ENCODE data around the gene VAC14. TPM values are rescaled to one million over a fixed set of nuclear protein-coding genes. Genes with fewer than 3 reads are reported as not detected.

Gene VAC14
- total and polyA plus RNA-seq, 4 experiments from 2014 or later = 30.0 to 41.8 (median 39.2) TPM

GRCh38 chr16:70760221-70760620 lies 40.7 kb downstream of the VAC14 start:
- ChIA-PET POLR2A (ENCODE audit: partially characterized antibody) (no interaction called here), CTCF (ENCODE audit: partially characterized antibody) (no interaction called here)
- Mint-ChIP-seq H3K27ac (no peak overlapping the region), H3K27me3 (no peaks in the 10 kb centered on the region), H3K4me3 (no peak overlapping the region), H3K9me3 (no peaks in the 10 kb centered on the region), H3K36me3 (peaks cover 39 to 71% of the 10 kb centered on the region in 2 donors), H3K4me1 (no peaks in the 10 kb centered on the region)
- no peaks in the 10 kb centered on the region for H3K4me1 ChIP-seq (ENCODE audit: insufficient read depth, low read length)
- no peaks in the 10 kb centered on the region for H3K9me3 ChIP-seq (ENCODE audit: control insufficient read depth in 1 of 2, low read length in 2 of 2)
- H3K36me3 ChIP-seq (ENCODE audit: insufficient read depth, low read length) = peaks cover 26% of the 10 kb centered on the region
- H3K27me3 ChIP-seq (ENCODE audit: insufficient read depth, low read length) = no peaks in the 10 kb centered on the region
- DNase-seq = no peak
- H3K27ac ChIP-seq (ENCODE audit: low read depth, low read length) = no peak overlapping the region
- H3K4me3 ChIP-seq (ENCODE audit: low read length in 2 of 2) = no peak overlapping the region
- intact Hi-C loops (cut with micrococcal nuclease) = no loop called here

- Mint-ChIP-seq H3K36me3 (peaks cover 41 to 72% of the 10 kb centered on the region in 2 donors), H3K27ac (peak overlapping the region in 2 of 7 donors; percentile 11 to 31), H3K4me1 (no peaks in the 10 kb centered on the region), H3K4me3 (no peak overlapping the region), H3K9me3 (no peaks in the 10 kb centered on the region), H3K27me3 (no peaks in the 10 kb centered on the region)
- POLR2A ChIA-PET (ENCODE audit: partially characterized antibody) = no interaction called here
- H3K36me3 ChIP-seq (ENCODE audit: insufficient read depth, low read length) = peaks cover 26% of the 10 kb centered on the region
- intact Hi-C loops (cut with micrococcal nuclease) = no loop called here
- H3K4me3 ChIP-seq (ENCODE audit: low read length in 2 of 2) = no peak overlapping the region
- no peaks in the 10 kb centered on the region for H3K27me3 ChIP-seq (ENCODE audit: insufficient read depth, low read length)
- no peaks in the 10 kb centered on the region for H3K9me3 ChIP-seq (ENCODE audit: control insufficient read depth in 1 of 2, low read length in 2 of 2)
- H3K27ac ChIP-seq (ENCODE audit: low read depth, low read length) = no peak overlapping the region
- no peak for DNase-seq
- no peaks in the 10 kb centered on the region for H3K4me1 ChIP-seq (ENCODE audit: insufficient read depth, low read length)
- CTCF ChIA-PET (ENCODE audit: partially characterized antibody) = interaction anchor here (1.5 kb wide), 1 partner anchor 12 kb away, joined by 7 read pairs; no protein-coding TSS in a partner anchor
Measured at GRCh38 chr16:70759666-70760065, 41.3 kb downstream of the VAC14 start.

GRCh38 chr16:70758786-70759185 lies 42.2 kb downstream of the VAC14 start:
- no peaks in the 10 kb centered on the region for H3K9me3 ChIP-seq (ENCODE audit: control insufficient read depth in 1 of 2, low read length in 2 of 2)
- H3K27me3 Mint-ChIP-seq = no peaks in the 10 kb centered on the region
- intact Hi-C loops (cut with micrococcal nuclease) = no loop called here
- peak overlapping the region in 1 of 7 donors; percentile 48 for H3K27ac Mint-ChIP-seq
- H3K4me3 Mint-ChIP-seq = no peak overlapping the region
- ChIA-PET POLR2A (ENCODE audit: partially characterized antibody) (no interaction called here), CTCF (ENCODE audit: partially characterized antibody) (interaction anchor here (1.5 kb wide), 1 partner anchor 13 kb away, joined by 7 read pairs; no protein-coding TSS in a partner anchor)
- no peaks in the 10 kb centered on the region for H3K9me3 Mint-ChIP-seq
- no peaks in the 10 kb centered on the region for H3K27me3 ChIP-seq (ENCODE audit: insufficient read depth, low read length)
- H3K4me1 ChIP-seq (ENCODE audit: insufficient read depth, low read length) = no peaks in the 10 kb centered on the region
- H3K36me3 ChIP-seq (ENCODE audit: insufficient read depth, low read length) = peaks cover 26% of the 10 kb centered on the region
- no peak for DNase-seq
- no peak overlapping the region for H3K4me3 ChIP-seq (ENCODE audit: low read length in 2 of 2)
- H3K27ac ChIP-seq (ENCODE audit: low read depth, low read length) = no peak overlapping the region
- peaks cover 37 to 66% of the 10 kb centered on the region in 2 donors for H3K36me3 Mint-ChIP-seq
- no peaks in the 10 kb centered on the region for H3K4me1 Mint-ChIP-seq

- H3K36me3 Mint-ChIP-seq = peaks cover 38 to 65% of the 10 kb centered on the region in 2 donors
- peaks cover 21% of the 10 kb centered on the region for H3K36me3 ChIP-seq (ENCODE audit: insufficient read depth, low read length)
- peaks cover 0 to 10% (median 0%) of the 10 kb centered on the region in 4 donors for H3K4me1 Mint-ChIP-seq
- CTCF ChIA-PET (ENCODE audit: partially characterized antibody) = no interaction called here
- H3K27ac Mint-ChIP-seq = no peak overlapping the region
- H3K27me3 Mint-ChIP-seq = no peaks in the 10 kb centered on the region
- H3K9me3 Mint-ChIP-seq = no peaks in the 10 kb centered on the region
- no peaks in the 10 kb centered on the region for H3K27me3 ChIP-seq (ENCODE audit: insufficient read depth, low read length)
- no peak overlapping the region for H3K4me3 ChIP-seq (ENCODE audit: low read length in 2 of 2)
- no peak overlapping the region for H3K27ac ChIP-seq (ENCODE audit: low read depth, low read length)
- intact Hi-C loops (cut with micrococcal nuclease) = no loop called here
- POLR2A ChIA-PET (ENCODE audit: partially characterized antibody) = no interaction called here
- H3K4me3 Mint-ChIP-seq = no peak overlapping the region
- no peaks in the 10 kb centered on the region for H3K9me3 ChIP-seq (ENCODE audit: control insufficient read depth in 1 of 2, low read length in 2 of 2)
- no peaks in the 10 kb centered on the region for H3K4me1 ChIP-seq (ENCODE audit: insufficient read depth, low read length)
- DNase-seq = no peak
Measured at GRCh38 chr16:70757183-70757582, 43.8 kb downstream of the VAC14 start.

- Mint-ChIP-seq H3K9me3 (no peaks in the 10 kb centered on the region), H3K4me3 (no peak overlapping the region), H3K27me3 (no peaks in the 10 kb centered on the region), H3K4me1 (peaks cover 0 to 10% (median 0%) of the 10 kb centered on the region in 4 donors), H3K27ac (peak overlapping the region in 1 of 7 donors; percentile 71), H3K36me3 (peaks cover 34 to 56% of the 10 kb centered on the region in 2 donors)
- ChIA-PET POLR2A (ENCODE audit: partially characterized antibody) (no interaction called here), CTCF (ENCODE audit: partially characterized antibody) (no interaction called here)
- intact Hi-C loops (cut with micrococcal nuclease) = no loop called here
- H3K27ac ChIP-seq (ENCODE audit: low read depth, low read length) = no peak overlapping the region
- DNase-seq = no peak
- H3K36me3 ChIP-seq (ENCODE audit: insufficient read depth, low read length) = peaks cover 14% of the 10 kb centered on the region
- H3K27me3 ChIP-seq (ENCODE audit: insufficient read depth, low read length) = no peaks in the 10 kb centered on the region
- no peak overlapping the region for H3K4me3 ChIP-seq (ENCODE audit: low read length in 2 of 2)
- no peaks in the 10 kb centered on the region for H3K4me1 ChIP-seq (ENCODE audit: insufficient read depth, low read length)
- H3K9me3 ChIP-seq (ENCODE audit: control insufficient read depth in 1 of 2, low read length in 2 of 2) = no peaks in the 10 kb centered on the region
Measured at GRCh38 chr16:70756071-70756470, 44.9 kb downstream of the VAC14 start.

GRCh38 chr16:70754851-70755600 lies 45.9 kb downstream of the VAC14 start:
- H3K27ac Mint-ChIP-seq = peak overlapping the region in 2 of 7 donors; percentile 42 to 66
- H3K9me3 Mint-ChIP-seq = no peaks in the 10 kb centered on the region
- H3K4me3 Mint-ChIP-seq = no peak overlapping the region
- H3K27me3 ChIP-seq (ENCODE audit: insufficient read depth, low read length) = no peaks in the 10 kb centered on the region
- H3K36me3 Mint-ChIP-seq = peaks cover 28 to 51% of the 10 kb centered on the region in 2 donors
- no peak overlapping the region for H3K4me3 ChIP-seq (ENCODE audit: low read length in 2 of 2)
- peaks cover 0 to 18% (median 0%) of the 10 kb centered on the region in 4 donors for H3K4me1 Mint-ChIP-seq
- H3K27ac ChIP-seq (ENCODE audit: low read depth, low read length) = no peak overlapping the region
- DNase-seq = no peak
- H3K36me3 ChIP-seq (ENCODE audit: insufficient read depth, low read length) = peaks cover 12% of the 10 kb centered on the region
- ChIA-PET CTCF (ENCODE audit: partially characterized antibody) (no interaction called here), POLR2A (ENCODE audit: partially characterized antibody) (no interaction called here)
- no peaks in the 10 kb centered on the region for H3K4me1 ChIP-seq (ENCODE audit: insufficient read depth, low read length)
- intact Hi-C loops (cut with micrococcal nuclease) = no loop called here
- H3K27me3 Mint-ChIP-seq = no peaks in the 10 kb centered on the region
- no peaks in the 10 kb centered on the region for H3K9me3 ChIP-seq (ENCODE audit: control insufficient read depth in 1 of 2, low read length in 2 of 2)

- intact Hi-C loops (cut with micrococcal nuclease) = no loop called here
- H3K27ac ChIP-seq (ENCODE audit: low read depth, low read length) = no peak overlapping the region
- no peaks in the 10 kb centered on the region for H3K27me3 ChIP-seq (ENCODE audit: insufficient read depth, low read length)
- POLR2A ChIA-PET (ENCODE audit: partially characterized antibody) = no interaction called here
- peaks cover 22 to 45% of the 10 kb centered on the region in 2 donors for H3K36me3 Mint-ChIP-seq
- H3K4me3 Mint-ChIP-seq = no peak overlapping the region
- no peak for DNase-seq
- no peaks in the 10 kb centered on the region for H3K4me1 ChIP-seq (ENCODE audit: insufficient read depth, low read length)
- H3K27me3 Mint-ChIP-seq = no peaks in the 10 kb centered on the region
- no peaks in the 10 kb centered on the region for H3K9me3 Mint-ChIP-seq
- peaks cover 8% of the 10 kb centered on the region for H3K36me3 ChIP-seq (ENCODE audit: insufficient read depth, low read length)
- peaks cover 0 to 20% (median 0%) of the 10 kb centered on the region in 4 donors for H3K4me1 Mint-ChIP-seq
- no peak overlapping the region for H3K4me3 ChIP-seq (ENCODE audit: low read length in 2 of 2)
- CTCF ChIA-PET (ENCODE audit: partially characterized antibody) = no interaction called here
- H3K27ac Mint-ChIP-seq = peak overlapping the region in 1 of 7 donors; percentile 66
- no peaks in the 10 kb centered on the region for H3K9me3 ChIP-seq (ENCODE audit: control insufficient read depth in 1 of 2, low read length in 2 of 2)
Measured at GRCh38 chr16:70754371-70754770, 46.6 kb downstream of the VAC14 start.
